Esophagus squamous epithelium (tissue), 4 donors: ENCODE measurements around the gene DCAKD.

Experiments used
- POLR2A ChIP-seq, 4 donors: fragments of 450-650 bp; IDR thresholded peaks; one replicate each; pipeline ENCODE4 v1.6.1; 2017; ENCODE audit warnings: antibody characterized with exemption in 4 of 4, mild to moderate bottlenecking in 4 of 4, moderate library complexity in 3 of 4
- TF ChIP-seq, protein P1 (sequence below), 6 experiments: fragments of 450-650 bp in 4 of 6; fragments of 200-600 bp in 2 of 6; sonication (generic) in 2 of 6; IDR thresholded peaks; one replicate each; pipeline ENCODE4 v1.5.1; 2016 to 2019; ENCODE audit warnings: antibody characterized with exemption in 6 of 6, mild to moderate bottlenecking in 4 of 6, moderate library complexity in 4 of 6

DNA sequence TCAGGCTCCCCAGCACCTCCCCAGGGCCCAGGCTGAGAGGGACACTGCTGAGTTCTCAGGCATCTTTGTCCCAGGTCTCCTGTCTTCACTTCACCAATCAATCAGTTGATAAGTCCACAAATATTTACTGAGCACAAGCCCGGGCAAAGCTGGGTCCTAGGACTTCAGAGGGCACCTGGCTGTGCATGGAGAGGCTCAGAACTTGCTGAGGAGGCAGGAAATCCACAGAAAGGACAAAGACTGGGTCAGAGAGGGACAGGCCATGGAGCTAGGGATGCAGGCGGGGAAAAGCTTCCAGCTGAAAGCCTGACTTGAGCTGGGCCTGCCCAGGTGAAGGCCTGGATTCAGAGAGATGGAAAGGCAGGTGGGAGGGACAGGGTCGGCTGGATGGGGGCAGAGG is 50.1 kb downstream of the DCAKD start:
- TF ChIP-seq, protein P1, sequence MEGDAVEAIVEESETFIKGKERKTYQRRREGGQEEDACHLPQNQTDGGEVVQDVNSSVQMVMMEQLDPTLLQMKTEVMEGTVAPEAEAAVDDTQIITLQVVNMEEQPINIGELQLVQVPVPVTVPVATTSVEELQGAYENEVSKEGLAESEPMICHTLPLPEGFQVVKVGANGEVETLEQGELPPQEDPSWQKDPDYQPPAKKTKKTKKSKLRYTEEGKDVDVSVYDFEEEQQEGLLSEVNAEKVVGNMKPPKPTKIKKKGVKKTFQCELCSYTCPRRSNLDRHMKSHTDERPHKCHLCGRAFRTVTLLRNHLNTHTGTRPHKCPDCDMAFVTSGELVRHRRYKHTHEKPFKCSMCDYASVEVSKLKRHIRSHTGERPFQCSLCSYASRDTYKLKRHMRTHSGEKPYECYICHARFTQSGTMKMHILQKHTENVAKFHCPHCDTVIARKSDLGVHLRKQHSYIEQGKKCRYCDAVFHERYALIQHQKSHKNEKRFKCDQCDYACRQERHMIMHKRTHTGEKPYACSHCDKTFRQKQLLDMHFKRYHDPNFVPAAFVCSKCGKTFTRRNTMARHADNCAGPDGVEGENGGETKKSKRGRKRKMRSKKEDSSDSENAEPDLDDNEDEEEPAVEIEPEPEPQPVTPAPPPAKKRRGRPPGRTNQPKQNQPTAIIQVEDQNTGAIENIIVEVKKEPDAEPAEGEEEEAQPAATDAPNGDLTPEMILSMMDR (IDR thresholded peaks at IDR 0.05), result no peak
- TF ChIP-seq POLR2A (IDR thresholded peaks at IDR 0.05), result no peak
